Activated CD8-positive, alpha-beta memory T cell treated with anti-CD3 and anti-CD28 coated beads, Interleukin-2, amount 10 ng/mL, durations not matched to agents 7 days and 5 days (primary cell): ENCODE measurements around the gene MAP4. TPM values are rescaled to one million over a fixed set of nuclear protein-coding genes. Genes with fewer than 3 reads are reported as not detected.
"Not testable (repeated sequence)": the region's sequence is repeated elsewhere in the genome, so short reads cannot be mapped to it uniquely, and the experiment has no call there.

Experiments used
- ATAC-seq: fragments of 150-1000 bp; cut with Tn5 transposase; one replicate; pipeline ENCODE4 v1.10.0; 2021; ENCODE audit warnings: moderate library complexity
- CTCF ChIA-PET: fragments of 350-600 bp; sonication (Branson Sonifier 250); formaldehyde crosslinking; loops from one replicate; lab custom pipeline; 2021; ENCODE audit warnings: antibody characterized with exemption; lab: Charles Lee
- DNase-seq: peaks from one replicate; pipeline ENCODE4 v3.0.0-alpha.2; 2020
- H3K27ac Mint-ChIP-seq: one replicate; pipeline ENCODE4 v1.8.0; 2021; ENCODE audit warnings: mild to moderate bottlenecking, mixed read lengths
- H3K27me3 Mint-ChIP-seq: one replicate; pipeline ENCODE4 v1.8.0; 2021; ENCODE audit warnings: mixed read lengths
- H3K36me3 Mint-ChIP-seq: one replicate; pipeline ENCODE4 v1.8.0; 2021; ENCODE audit warnings: mild to moderate bottlenecking, mixed read lengths
- H3K4me1 Mint-ChIP-seq: one replicate; pipeline ENCODE4 v1.8.0; 2021; ENCODE audit warnings: mixed read lengths
- H3K4me3 Mint-ChIP-seq: one replicate; pipeline ENCODE4 v1.8.0; 2021; ENCODE audit warnings: mild to moderate bottlenecking, moderate library complexity, mixed read lengths
- H3K9me3 Mint-ChIP-seq: one replicate; pipeline ENCODE4 v1.8.0; 2022; ENCODE audit warnings: low read depth, mixed read lengths
- total RNA-seq, 2 experiments: library from RNA; stranded (reverse); gene quantifications; one replicate each; pipeline ENCODE4 v1.2.3, GENCODE V29; 2021

MAP4 gene
- total RNA-seq, 2 experiments from 2014 or later, result 126 to 131 TPM

DNA sequence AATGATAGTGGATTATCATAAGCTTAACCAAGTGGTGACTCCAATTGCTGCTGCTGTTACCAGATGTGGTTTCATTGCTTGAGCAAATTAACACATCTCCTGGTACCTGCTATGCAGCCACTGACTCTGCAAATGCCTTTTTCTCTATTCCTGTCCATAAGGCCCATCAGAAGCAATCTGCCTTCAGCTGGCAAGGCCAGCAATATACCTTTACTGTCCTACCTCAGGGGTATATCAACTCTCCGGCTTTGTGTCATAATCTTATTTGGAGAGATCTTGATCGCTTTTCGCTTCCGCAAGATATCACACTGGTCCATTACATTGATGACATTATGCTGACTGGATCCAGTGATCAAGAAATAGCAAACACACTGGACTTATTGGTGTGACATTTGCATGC is 9.4 kb downstream of the MAP4 start:
- H3K36me3 Mint-ChIP-seq, result peaks cover 14% of the 10 kb centered on the region
- H3K27ac Mint-ChIP-seq, H3K4me3 Mint-ChIP-seq, CTCF ChIA-PET, H3K4me1 Mint-ChIP-seq, ATAC-seq, DNase-seq, H3K9me3 Mint-ChIP-seq, H3K27me3 Mint-ChIP-seq: not testable (repeated sequence)

DNA sequence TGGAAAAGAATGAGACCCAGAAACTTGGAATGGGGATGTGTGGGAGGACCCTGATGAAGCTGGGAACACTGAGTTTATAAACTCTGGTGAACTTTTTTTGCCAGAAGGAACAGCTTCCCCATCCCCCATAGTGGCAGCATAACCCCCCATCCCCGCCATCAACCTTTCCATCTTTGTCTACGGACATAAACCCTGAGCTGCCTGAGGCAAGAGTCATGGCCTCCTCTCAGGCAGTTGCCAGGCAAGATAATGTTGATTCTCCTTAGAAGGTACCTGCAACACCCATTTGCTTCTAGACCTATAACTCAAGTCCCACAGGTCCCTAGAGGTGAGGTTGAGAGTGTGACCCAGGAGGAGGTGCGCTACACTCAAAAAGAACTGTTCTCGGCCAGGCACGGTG is 11.5 kb downstream of the MAP4 start:
- Mint-ChIP-seq H3K36me3 (peaks cover 8% of the 10 kb centered on the region), H3K4me3 (no peak overlapping the region), H3K4me1 (no peaks in the 10 kb centered on the region), H3K27ac (no peak overlapping the region), H3K9me3 (no peaks in the 10 kb centered on the region), H3K27me3 (no peaks in the 10 kb centered on the region)
- ATAC-seq, result no peak
- CTCF ChIA-PET, result no interaction called here
- no peak for DNase-seq

DNA sequence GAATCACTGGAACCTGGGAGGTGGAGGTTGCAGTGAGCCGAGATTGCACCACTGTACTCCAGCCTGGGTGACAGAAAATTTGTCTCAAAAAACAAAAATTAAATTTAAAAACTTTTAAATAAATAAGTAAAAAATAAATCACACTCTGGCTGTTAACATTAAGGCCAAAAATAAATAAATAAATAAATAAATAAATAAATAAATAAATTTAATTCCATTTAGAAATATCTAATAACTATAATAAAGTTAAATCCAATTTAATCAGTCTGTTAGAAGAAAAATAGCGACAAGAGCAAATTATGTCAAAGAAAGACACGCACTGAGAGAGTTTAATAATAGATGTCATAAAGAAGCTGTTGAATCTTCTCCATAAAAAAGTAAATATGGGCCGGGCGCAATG is 13.4 kb downstream of the MAP4 start:
- ATAC-seq, result no peak
- Mint-ChIP-seq H3K27ac (no peak overlapping the region), H3K4me1 (no peaks in the 10 kb centered on the region), H3K36me3 (peaks cover 2% of the 10 kb centered on the region), H3K9me3 (no peaks in the 10 kb centered on the region), H3K27me3 (no peaks in the 10 kb centered on the region), H3K4me3 (no peak overlapping the region)
- no peak for DNase-seq
- CTCF ChIA-PET, result interaction anchor here (0.7 to 1.5 kb wide), 2 partner anchors 12 to 188 kb away, joined by 3 to 6 read pairs; no protein-coding TSS in a partner anchor

DNA sequence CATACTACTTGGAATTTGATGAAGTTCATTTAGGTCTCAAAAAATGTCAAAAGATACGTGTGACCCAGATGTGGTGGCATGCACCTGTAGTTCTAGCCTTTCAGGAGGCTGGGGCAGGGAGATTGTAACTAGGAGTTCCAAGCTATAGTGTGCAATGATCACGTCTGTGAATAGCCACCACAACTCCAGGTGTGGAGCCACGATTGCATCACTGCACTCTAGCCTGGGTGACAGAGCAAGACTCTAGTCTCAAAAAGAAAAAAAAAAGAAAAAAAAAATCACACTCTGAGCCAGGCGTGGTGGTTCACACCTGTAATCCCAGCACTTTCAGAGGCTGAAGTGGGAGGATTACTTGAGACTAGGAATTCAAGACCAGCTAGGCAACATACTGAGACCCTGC is 14.2 kb downstream of the MAP4 start:
- CTCF ChIA-PET, result interaction anchor here (0.7 to 1.9 kb wide), 3 partner anchors 12 to 189 kb away, joined by 3 to 10 read pairs (median 4); no protein-coding TSS in a partner anchor

DNA sequence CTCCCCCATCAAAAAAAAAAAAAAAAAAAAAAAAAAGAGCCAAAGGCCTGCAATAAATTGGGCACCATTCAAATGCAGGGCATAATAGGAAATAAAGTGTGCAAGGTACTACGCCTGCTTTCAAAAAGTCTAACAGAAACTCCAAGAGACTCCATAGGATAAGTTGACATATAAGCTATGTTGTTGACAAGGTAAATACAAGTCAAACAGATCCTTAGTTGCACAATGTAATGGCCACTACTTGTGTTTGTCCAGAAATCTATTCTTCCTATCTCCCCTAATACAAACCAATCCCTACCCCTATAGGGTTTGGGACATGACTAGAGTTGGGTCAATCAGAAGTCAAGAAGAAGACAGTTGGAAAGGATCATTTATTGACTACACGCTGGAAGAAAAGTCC is 16.0 kb downstream of the MAP4 start:
- peaks cover 5% of the 10 kb centered on the region for H3K36me3 Mint-ChIP-seq
- H3K9me3 Mint-ChIP-seq, result no peaks in the 10 kb centered on the region
- ATAC-seq (no peak), DNase-seq (no peak)
- H3K4me3 Mint-ChIP-seq, result no peak overlapping the region
- H3K27ac Mint-ChIP-seq, result no peak overlapping the region
- CTCF ChIA-PET, result no interaction called here
- H3K27me3 Mint-ChIP-seq, result no peaks in the 10 kb centered on the region
- peaks cover 5% of the 10 kb centered on the region for H3K4me1 Mint-ChIP-seq

More for the DNA sequence above, 14.2 kb downstream of the MAP4 start:
- Mint-ChIP-seq H3K4me3 (no peak overlapping the region), H3K36me3 (peaks cover 2% of the 10 kb centered on the region), H3K4me1 (no peaks in the 10 kb centered on the region), H3K27me3 (no peaks in the 10 kb centered on the region), H3K27ac (no peak overlapping the region), H3K9me3 (no peaks in the 10 kb centered on the region)
- ATAC-seq, result no peak
- DNase-seq, result no peak

DNA sequence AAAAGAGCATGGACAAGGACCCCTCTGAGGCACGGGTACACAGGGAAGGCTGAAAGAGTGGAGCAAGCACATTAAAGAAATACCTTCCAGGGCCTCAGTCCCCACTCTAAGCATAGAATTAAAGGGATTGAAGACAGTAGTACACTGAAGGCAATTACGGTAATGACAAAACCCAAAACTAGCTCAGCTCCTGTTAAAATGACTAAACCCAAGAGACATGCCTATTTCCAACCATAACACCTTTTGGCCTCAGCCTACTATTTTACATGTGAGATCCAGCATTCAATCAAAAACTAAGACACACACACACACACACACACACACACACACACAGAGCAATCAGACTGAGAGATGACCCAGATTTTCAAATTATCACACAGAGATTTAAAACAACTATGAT is 19.8 kb downstream of the MAP4 start:
- CTCF ChIA-PET, result no interaction called here
- Mint-ChIP-seq H3K27me3 (no peaks in the 10 kb centered on the region), H3K36me3 (peaks cover 9% of the 10 kb centered on the region), H3K4me1 (peaks cover 7% of the 10 kb centered on the region), H3K4me3 (no peak overlapping the region), H3K9me3 (no peaks in the 10 kb centered on the region), H3K27ac (no peak overlapping the region)
- ATAC-seq (no peak), DNase-seq (no peak)

DNA sequence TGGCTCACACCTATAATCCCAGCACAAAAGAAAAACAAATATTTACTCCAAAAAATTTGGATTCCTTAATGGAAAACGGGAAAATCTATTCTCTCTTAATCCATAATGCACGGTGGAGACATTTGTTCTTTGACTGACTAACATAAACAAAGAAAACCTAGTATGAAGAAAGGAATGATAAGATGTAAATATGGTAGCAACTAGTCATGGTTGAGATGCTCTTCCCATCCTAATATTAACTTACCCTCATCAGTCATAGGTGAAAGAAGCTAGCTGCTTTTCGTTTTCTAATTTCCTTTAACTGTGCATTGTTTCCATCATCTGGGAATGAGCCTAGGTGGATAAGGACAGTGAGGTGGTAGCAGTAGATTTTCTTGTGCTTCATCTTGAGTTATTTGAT is 22.0 kb downstream of the MAP4 start:
- CTCF ChIA-PET, result interaction anchor here (1.1 to 1.3 kb wide), 2 partner anchors 14 to 139 kb away, joined by 3 read pairs; no protein-coding TSS in a partner anchor

DNA sequence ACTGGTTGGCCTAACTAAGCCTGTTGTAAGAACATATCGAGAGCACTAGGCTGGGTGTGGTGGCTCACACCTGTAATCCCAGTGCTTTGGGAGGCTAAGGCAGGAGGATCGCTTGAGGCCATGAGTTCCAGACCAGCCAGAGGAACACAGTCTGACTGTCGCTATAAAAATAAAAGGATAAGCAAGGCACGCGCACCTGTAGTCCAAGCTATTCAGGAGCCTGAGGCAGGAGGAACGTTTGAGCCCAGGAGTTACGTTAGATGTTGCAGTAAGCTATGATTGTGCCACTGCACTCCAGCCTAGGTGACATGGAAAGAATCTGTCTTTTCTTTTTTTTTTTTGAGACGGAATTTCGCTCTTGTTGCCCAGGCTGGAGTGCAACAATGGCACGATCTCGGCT is 24.9 kb downstream of the MAP4 start:
- Mint-ChIP-seq H3K27me3 (no peaks in the 10 kb centered on the region), H3K27ac (no peak overlapping the region), H3K36me3 (peaks cover 10% of the 10 kb centered on the region), H3K9me3 (no peaks in the 10 kb centered on the region), H3K4me3 (no peak overlapping the region), H3K4me1 (peaks cover 8% of the 10 kb centered on the region)
- no peak for DNase-seq
- ATAC-seq, result no peak
- CTCF ChIA-PET, result interaction anchor here (1.4 to 1.7 kb wide), 2 partner anchors 14 to 162 kb away, joined by 4 to 5 read pairs; no protein-coding TSS in a partner anchor

More for the DNA sequence above, 22.0 kb downstream of the MAP4 start:
- no peaks in the 10 kb centered on the region for H3K9me3 Mint-ChIP-seq
- no peak for DNase-seq
- ATAC-seq, result no peak
- peaks cover 9% of the 10 kb centered on the region for H3K36me3 Mint-ChIP-seq
- H3K4me3 Mint-ChIP-seq, result no peak overlapping the region
- no peaks in the 10 kb centered on the region for H3K27me3 Mint-ChIP-seq
- H3K27ac Mint-ChIP-seq, result no peak overlapping the region
- peaks cover 11% of the 10 kb centered on the region for H3K4me1 Mint-ChIP-seq

DNA sequence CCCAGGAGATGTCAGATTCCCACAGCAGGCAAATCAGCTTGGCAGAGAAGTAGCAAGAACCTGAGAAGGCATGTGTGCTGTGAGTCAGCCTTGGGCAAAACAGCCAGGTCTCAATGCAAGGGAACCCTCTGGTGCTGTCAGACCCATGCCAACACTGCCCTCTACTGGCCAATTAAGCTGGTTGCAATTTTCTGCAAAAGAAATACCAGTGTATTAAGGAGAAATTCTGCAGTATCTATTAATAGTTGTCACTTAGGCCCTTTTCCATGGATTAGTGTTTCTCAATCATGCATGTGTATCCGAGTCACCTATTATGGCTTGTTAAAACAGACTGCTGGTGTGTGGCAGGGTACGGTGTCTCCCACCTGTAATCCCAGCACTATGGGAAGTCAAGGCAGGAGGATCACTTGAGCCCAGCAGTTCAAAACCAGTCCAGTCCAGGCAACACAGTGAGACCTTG is 26.2 kb downstream of the MAP4 start:
- CTCF ChIA-PET, result interaction anchor here (0.6 to 4.1 kb wide), 38 partner anchors 9 to 1910 kb away, joined by 3 to 37 read pairs (median 4); partner anchors contain the start of genes MAP4 and PTPN23
- peaks cover 8% of the 10 kb centered on the region for H3K4me1 Mint-ChIP-seq
- no peaks in the 10 kb centered on the region for H3K9me3 Mint-ChIP-seq
- H3K27ac Mint-ChIP-seq, result peak overlapping the region; percentile 52
- H3K27me3 Mint-ChIP-seq, result no peaks in the 10 kb centered on the region
- DNase-seq (peak; percentile 82), ATAC-seq (peak; percentile 99)
- peaks cover 8% of the 10 kb centered on the region for H3K36me3 Mint-ChIP-seq
- no peak overlapping the region for H3K4me3 Mint-ChIP-seq

DNA sequence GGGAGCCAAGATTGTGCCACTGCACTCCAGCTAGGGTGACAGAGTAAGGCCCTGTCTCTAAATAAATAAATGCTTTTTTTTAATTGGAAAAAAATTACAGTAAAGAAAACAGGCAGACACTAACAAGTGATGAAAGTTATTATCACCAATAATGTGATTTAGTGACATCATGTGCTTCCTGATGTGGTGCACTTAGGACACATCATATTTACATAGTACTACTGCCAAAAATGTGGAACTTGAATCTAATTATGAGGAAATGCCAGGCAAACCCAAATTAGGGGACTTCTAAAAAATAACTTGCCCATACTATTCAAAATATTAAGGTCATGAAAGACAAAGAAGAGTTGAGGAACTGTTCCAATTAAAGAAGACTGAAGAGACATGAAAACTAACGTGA is 30.8 kb downstream of the MAP4 start:
- Mint-ChIP-seq H3K36me3 (peaks cover 2% of the 10 kb centered on the region), H3K9me3 (no peaks in the 10 kb centered on the region), H3K27ac (no peak overlapping the region), H3K27me3 (no peaks in the 10 kb centered on the region), H3K4me3 (no peak overlapping the region), H3K4me1 (peaks cover 7% of the 10 kb centered on the region)
- CTCF ChIA-PET, result no interaction called here
- ATAC-seq (no peak), DNase-seq (no peak)

DNA sequence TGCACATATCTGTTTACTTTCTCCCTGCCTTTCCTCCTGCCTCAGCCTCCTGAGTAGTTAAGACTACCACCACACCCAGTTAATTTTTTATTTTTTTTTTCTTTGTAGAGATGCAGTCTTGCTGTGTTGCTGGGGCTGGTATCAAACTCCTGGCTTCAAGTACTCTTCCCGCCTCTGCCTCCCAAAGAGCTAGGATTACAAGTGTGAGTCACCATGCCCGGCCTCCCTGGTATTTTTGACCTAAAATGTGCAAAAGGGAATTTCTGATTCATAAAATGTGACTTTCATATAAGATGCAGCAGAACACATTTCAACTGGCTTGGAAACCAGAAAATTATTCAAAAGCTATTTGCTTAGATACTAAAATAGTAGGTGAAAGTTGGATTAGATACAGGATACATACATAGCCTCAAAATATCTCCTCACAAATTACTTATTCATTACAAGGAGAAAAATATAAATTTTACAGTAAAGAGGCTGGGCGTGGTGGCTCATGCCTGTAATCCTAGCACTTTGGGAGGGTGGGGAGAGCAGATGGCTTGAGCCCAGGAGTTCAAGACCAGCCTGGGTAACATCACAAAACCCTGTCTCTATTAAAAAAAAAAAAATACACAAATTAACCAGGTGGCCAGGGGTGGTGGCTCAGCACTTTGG is 32.0 kb downstream of the MAP4 start:
- no peaks in the 10 kb centered on the region for H3K9me3 Mint-ChIP-seq

DNA sequence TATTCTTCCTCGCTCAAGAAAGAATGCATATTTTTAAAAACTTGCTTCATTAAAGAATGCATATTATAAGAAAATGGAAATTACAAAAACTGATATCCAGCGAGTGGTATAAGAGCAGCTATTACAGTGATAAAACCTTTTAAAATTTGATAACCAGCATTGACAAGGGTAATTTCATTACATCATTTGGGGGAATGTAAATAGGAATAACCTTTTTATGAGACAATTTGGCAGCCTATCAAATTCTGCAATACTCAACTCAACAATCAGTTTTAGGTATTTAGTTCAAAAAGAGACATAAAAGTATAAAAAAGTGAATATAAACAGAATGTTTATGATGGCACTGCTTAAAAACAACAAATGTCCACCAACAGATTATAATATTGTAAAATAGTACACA is 35.4 kb downstream of the MAP4 start:
- no peak overlapping the region for H3K27ac Mint-ChIP-seq
- no peaks in the 10 kb centered on the region for H3K4me1 Mint-ChIP-seq
- H3K27me3 Mint-ChIP-seq, result no peaks in the 10 kb centered on the region
- DNase-seq (no peak), ATAC-seq (no peak)
- CTCF ChIA-PET, result interaction anchor here (1.7 kb wide), 1 partner anchor 9 kb away, joined by 8 read pairs; no protein-coding TSS in a partner anchor
- H3K36me3 Mint-ChIP-seq, result peaks cover 1% of the 10 kb centered on the region
- H3K9me3 Mint-ChIP-seq, result no peaks in the 10 kb centered on the region
- no peak overlapping the region for H3K4me3 Mint-ChIP-seq

More for the DNA sequence above, 32.0 kb downstream of the MAP4 start:
- Mint-ChIP-seq H3K4me3 (no peak overlapping the region), H3K27ac (no peak overlapping the region), H3K27me3 (no peaks in the 10 kb centered on the region), H3K36me3 (peaks cover 2% of the 10 kb centered on the region), H3K4me1 (peaks cover 2% of the 10 kb centered on the region)
- CTCF ChIA-PET, result interaction anchor here (1.7 kb wide), 1 partner anchor 167 kb away, joined by 3 read pairs; no protein-coding TSS in a partner anchor
- no peak for DNase-seq
- ATAC-seq, result no peak

DNA sequence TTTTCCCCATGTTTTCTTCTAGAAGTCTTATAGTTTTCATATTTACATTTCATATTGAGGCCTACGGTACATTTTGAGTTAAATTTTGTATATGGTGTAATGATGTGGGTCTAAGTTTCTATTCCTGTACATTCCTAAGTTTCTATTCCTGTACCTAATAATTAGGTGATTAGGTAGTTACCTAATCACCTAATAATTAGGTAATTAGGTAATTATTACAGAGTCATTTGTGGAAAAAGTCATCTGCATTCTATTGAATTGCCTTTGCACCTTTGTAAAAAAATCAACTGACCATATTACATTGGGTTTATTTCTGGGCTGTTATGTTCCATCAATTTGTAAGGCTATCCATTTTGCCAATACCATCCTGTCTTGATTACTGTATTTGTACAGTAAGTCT is 37.1 kb downstream of the MAP4 start:
- no peaks in the 10 kb centered on the region for H3K9me3 Mint-ChIP-seq

DNA sequence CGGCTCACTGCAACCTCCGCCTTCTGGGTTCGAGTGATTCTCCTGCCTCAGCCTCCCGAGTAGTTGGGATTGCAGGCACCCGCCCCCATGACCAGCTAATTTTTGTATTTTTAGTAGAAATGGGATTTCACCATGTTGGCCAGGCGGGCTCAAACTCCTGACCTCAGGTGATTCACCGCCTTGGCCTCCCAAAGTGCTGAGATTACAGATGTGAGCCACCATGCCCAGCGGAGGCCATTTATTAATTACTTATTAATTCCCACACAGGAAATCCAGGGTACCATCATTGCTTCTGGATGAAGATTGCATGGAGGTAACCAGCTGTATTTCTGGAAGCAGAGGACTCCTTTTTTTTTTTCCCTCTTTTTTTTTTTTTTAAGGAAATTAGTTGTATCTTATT is 37.8 kb downstream of the MAP4 start:
- Mint-ChIP-seq H3K27ac (no peak overlapping the region), H3K4me1 (no peaks in the 10 kb centered on the region), H3K9me3 (no peaks in the 10 kb centered on the region), H3K4me3 (no peak overlapping the region), H3K36me3 (peaks cover 7% of the 10 kb centered on the region), H3K27me3 (no peaks in the 10 kb centered on the region)
- no peak for ATAC-seq
- CTCF ChIA-PET, result interaction anchor here (1.1 to 1.6 kb wide), 3 partner anchors 9 to 153 kb away, joined by 3 to 5 read pairs (median 4); no protein-coding TSS in a partner anchor
- DNase-seq, result no peak

More for the DNA sequence above, 37.1 kb downstream of the MAP4 start:
- Mint-ChIP-seq H3K4me1 (no peaks in the 10 kb centered on the region), H3K4me3 (no peak overlapping the region), H3K27ac (no peak overlapping the region), H3K27me3 (no peaks in the 10 kb centered on the region), H3K36me3 (peaks cover 7% of the 10 kb centered on the region)
- ATAC-seq (no peak), DNase-seq (no peak)
- CTCF ChIA-PET, result interaction anchor here (1.3 kb wide), 1 partner anchor 11 kb away, joined by 4 read pairs; no protein-coding TSS in a partner anchor
